Stimulated activated CD4-positive, alpha-beta T cell treated with anti-CD3 and anti-CD28 coated beads, Interleukin-1b, Interleukin-23, amount 100 ng/mL, for 48 hours (primary cell): ENCODE data around the gene PAK1.
"Not testable (repeated sequence)": the region's sequence is repeated elsewhere in the genome, so short reads cannot be mapped to it uniquely, and the experiment has no call there.

ENCODE experiments used
- DNase-seq: peaks from one replicate; pipeline ENCODE4 v3.0.0-alpha.2; 2020

Gene PAK1

DNA sequence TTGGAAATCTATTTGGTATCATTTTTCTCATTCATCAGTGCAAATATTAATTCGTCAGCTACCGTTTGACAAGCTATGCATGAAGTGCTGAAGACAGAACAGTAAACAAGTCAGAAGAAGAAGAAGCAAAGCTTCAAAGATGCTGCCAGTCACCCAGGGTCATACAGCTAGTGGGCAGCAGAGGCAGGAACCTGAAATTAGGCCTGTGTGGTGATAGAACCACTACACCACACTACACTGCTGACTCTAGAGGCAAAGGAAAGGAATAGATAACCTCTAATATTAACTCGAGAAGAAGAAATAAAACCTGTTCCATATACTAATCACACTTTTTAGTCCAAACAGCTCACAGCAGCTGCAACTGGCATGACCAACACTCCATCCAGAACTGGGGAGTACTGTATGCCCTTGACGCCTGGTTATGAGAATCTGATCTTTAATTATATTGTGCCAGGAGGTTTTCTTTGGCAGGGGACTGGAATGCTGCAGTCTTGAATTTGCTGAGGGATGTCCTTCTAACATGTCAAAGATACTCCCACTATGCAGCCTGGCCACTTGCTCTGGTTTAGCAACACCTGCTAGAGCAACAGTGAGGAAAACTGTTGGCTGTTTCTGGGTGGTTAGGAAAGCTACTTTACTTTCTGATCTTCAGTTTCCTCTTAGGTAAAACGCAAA is 73.0 kb downstream of the PAK1 start:
- DNase-seq, result no peak

DNA sequence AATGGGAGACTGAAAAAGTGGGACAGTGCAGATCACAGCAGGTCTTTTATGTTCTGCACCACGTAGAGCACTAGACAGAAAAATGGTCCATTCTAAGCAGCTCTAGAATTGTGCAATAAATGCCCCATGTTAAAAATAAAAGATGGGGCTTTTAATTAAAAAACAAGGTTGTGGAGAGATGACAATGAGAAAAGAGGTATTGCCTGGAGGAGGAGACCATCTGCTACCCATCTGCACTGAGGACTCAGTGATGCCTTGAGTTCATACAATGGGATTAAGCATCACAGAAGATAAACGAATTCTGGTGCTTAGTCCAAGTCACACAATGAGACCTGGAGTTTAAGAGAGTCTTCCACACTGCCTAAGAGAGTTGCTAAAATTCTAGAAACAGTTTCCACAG is 73.6 kb downstream of the PAK1 start:
- DNase-seq, result no peak

DNA sequence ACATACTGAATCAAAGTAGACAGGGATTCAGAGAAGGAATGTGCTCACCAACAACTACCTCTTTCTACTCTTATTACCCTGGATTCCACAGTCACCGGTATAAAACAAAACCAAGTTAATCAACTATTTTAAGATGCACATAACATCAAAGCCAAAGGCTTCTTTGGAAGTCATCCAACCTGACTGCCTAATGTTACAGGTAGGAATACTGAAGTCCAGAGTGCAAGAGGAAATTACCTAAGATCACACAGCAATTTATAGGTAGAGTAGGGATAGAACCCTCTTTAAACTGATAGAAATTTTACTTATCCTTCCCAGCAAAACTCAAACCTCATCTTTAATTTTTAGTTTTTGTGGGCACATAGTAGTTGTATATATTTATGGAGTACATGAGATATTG is 76.3 kb downstream of the PAK1 start:
- no peak for DNase-seq

DNA sequence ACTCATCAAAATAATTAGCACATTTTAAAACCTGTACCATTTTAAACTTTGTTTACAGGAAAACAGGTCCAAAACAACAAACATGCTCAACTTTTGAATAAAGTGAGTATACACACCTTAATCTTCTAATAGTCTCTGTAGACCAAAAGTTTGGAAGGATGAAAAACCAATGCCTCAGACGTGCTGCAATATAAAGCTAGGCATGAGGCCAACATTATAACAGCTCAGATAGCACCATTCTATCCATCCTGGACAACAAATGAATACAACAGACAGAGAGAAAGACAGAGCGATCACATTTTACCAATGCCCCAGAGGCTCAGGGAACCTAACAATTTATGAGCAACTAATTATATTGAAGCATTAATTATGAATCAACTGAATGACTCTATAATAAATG is 77.0 kb downstream of the PAK1 start:
- DNase-seq, result no peak

DNA sequence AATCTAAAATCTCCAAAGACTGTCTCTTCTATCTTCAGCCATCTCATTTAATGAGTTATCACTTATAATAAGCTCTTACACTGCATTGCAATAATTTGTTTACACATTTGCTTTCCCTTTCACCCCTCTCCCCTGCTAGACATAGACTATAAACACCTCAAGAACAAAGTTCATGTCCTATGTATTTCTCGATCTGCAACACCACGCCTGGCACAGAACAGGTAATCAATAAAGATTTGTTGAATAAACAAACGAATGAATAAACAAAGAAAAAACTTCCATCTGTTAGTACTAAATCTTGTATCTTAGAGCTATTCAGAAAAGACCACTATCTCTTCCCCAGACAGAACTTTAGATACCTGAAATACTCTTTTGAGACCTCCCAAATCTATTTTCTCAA is 77.6 kb downstream of the PAK1 start:
- DNase-seq, result no peak

DNA sequence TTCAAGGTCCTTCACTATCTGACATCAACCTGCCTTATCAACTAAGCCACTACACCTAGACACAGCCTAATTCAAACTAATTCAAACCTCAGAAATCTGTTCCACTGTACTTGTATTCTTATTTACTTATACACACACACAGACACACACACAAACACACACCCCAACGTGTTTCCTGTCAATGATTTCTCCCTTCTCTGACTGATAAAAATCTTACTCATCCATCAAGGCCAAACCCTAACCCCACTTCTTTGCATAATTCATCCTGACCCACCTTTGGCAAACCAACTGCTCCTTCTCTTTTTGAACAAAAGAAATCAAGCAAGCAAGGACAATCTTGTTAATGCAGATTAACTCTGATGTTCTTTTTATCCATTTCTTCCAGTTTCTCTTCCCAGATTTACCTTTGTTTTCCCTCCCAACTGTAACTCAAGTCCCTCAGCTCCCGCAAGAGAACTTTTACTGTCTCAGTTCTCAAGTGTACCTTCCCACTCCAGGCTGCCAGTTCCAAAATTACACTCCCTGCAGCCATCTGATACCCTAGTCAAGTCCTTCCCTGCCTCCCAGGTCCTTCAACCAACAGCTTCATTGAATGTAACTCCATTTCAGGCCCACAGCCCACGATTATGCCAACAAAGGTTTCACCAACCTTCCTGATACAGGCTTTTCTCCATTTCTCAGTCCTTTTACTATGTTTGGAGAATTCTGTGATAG is 78.3 kb downstream of the PAK1 start:
- DNase-seq, result no peak

DNA sequence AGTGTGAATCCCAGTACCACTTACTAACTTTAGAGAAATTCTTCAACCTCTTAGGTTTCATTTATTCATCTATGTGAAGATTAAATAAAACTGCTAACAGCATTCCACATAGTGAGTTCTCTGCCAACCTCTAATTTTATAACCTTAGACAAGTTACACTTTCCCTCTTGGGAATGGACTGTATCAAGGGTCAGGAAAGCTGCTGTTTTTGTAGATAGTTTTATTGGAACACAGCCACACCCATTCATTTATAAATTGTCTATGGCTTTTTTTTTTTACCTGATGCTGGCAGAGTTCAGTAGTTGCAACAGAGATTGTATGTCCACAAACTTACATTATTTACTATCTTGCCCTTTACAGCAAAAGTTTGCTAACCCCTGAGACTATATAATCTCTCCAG is 81.1 kb downstream of the PAK1 start:
- no peak for DNase-seq

DNA sequence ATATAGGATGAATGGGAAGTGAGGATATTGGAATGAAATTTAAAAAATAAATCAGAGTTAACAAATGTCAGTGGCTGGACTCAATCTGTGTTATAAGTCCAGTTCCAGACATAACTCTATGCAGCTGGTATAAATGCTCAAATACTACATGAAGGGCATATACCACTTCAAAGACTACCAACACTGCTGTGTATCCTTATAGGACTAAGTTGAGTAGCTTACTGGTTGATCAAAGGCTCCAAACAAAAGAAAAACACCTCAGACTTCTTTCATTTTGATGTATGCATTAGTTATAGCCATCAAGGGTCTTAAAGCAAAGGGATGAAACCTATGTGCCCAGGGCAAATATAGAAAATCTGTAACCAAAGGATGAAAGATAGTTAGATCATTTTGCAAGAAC is 86.2 kb downstream of the PAK1 start:
- DNase-seq, result no peak

DNA sequence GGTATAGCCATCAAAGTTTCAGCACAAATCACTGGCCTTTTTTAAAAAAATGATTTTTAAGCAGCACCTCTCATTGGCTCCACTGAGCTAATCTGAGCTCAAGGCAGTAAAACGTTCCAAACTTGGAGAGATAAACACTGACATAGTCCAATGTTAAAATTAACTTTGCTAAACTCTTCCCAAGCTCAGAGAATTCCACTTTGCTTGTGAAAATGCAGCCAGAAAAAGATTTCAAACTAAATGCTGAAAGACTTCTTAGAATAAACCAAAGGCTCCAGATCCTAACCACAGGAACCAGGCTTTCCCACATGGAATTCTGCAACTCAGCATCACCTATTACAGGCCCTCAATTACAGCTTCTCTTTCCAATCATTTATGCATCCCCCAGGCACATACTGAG is 87.7 kb downstream of the PAK1 start:
- no peak for DNase-seq

DNA sequence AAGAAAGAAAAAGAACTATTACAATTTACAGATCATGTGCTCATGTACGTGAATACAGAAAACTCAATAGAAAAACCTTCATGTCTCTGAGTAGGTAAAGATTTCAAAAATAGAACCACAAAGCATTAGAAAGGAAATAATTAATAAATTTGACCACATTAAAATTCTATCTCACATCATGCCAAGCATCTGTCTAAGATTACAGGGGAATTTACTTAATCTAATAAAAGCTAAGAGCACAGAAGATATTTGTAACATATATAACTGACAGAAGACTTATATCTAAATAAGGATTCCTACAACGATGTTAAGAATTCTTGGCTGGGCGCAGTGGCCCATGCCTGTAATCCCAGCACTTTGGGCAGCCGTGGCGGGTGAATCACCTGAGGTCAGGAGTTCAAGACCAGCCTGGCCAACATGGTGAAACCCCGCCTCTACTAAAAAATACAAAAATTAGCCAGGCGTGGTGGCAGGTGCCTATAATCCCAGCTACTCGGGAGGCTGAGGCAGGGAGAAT is 88.6 kb downstream of the PAK1 start:
- not testable (repeated sequence) for DNase-seq

DNA sequence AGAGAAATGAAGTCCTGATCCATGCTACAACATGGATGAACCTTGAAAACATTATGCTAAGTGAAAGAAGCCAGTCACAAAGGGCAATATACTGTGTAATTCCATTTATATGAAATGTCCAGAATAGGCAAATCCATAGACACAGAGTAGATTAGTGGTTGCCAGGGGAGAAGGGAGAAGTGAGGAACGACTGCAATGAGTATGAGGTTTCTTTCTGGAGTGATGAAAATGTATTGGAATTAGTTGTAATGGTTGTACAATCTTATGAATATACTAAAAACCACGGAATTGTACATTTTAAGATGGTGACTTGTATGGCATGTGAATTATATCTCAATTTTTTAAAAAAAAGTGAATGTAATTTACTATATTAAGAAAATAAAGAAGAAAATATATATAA is 89.3 kb downstream of the PAK1 start:
- DNase-seq, result no peak

DNA sequence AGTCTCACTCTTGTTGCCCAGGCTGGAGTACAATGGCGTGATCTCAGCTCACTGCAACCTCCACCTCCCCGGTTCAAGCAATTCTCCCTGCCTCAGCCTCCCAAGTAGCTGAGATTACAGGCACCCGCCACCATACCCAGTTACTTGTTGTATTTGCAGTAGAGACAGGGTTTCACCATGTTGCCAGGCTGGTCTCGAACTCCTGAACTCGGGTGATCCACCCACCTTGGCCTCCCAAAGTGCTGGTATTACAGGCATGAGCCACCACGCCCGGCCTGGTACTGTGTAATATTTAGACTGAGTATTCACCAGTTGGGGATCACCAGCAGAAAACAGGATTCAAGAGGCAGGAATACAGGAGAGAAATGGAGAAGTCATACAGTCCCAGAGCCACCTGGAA is 90.5 kb downstream of the PAK1 start:
- not testable (repeated sequence) for DNase-seq

DNA sequence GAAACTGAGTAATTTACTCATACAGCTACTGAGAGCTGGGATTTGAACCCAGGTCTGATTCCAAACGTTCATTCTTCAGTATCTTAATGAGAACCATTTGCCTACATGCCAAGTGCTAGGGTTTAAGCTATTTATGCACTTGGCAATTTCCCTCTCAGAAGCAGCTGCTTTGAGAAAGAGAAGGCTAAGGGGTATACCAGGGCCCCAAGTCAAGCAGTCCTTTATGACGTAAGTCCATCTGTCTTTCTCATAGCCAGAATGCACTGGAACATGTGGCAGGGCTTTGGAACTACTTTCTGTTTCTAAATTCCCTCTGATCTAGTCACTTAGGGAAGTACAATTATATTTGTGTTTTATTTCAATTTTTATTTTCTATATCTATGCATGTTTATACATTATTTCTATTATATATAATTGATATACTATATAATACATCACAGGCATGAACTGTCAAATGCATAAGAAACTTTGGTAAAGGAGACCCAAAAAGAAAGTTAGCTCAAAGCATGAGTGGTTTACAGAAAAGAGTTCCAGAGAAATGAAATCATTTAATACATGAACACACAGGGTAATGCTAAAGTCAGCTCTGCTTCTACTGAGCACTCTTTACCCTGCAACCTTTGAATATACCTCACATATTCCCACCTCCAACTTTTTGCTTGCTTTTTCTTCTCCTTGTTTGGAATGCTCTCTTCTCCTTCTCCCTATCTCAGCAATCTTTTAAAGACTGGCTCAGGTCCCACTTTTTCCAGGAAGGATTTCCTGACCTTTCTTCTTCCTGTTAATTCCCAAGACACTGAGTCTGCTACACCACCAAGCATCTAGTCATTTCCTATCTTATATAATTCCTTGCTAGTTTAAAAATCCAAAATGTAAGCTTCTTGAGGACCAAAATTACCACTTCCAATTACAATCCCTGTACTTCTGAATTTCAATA is 91.9 kb downstream of the PAK1 start:
- DNase-seq, result no peak

DNA sequence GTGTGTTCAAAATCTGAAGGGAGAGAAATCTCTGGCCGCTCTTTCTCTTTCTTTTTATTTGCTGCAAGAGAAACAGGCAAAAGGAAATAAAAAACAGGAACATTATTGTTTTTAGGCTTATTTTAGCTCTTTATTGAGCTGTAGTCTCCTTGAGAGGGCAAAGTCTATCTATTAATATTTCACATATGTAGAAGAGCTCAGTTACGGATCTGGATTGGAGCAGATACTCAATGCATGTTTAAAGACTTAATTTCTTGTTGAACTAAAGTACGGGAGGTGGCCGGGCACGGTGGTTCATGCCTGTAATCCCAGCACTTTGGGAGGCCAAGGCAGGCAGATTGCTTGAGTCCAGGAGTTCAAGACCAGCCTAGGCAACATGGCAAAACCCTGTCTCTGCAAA is 94.0 kb downstream of the PAK1 start:
- DNase-seq, result no peak

DNA sequence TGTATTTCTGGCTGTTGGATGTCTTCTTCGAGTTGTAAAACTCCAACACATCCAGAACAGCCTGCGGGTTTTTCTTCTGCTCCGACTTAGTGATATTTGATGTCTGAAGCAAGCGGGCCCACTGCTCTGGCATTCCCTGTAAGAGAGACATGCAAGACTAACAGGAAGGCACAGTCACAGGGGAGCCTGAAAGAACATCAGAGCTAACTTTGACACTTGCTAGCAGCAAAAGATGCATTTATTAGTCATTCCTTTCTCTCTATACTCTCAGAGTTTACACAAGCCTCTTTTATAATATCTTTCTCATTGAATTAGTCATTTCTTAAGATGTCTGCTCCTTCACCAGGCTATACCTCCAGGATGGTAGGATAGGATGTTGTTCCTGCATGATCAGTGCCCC is 94.6 kb downstream of the PAK1 start:
- no peak for DNase-seq

DNA sequence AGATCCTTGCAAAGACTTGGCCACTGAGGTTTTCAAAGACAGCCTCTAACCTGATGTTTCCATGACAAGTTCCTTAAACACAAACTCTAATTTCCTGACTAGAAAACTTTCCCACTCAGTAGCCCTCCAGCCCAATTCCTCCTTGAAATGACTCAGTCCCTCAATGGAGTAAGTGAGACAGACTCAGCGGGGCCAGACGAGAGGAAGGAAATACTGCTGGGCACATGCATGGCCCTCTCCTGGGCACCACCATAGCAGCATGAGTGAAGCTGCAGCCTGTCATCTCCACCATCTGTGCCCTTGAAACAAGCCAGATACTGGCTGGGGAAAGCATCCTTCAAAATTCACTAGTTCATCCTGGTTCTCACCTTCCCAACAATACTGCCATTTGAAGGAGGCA is 96.2 kb downstream of the PAK1 start:
- no peak for DNase-seq

DNA sequence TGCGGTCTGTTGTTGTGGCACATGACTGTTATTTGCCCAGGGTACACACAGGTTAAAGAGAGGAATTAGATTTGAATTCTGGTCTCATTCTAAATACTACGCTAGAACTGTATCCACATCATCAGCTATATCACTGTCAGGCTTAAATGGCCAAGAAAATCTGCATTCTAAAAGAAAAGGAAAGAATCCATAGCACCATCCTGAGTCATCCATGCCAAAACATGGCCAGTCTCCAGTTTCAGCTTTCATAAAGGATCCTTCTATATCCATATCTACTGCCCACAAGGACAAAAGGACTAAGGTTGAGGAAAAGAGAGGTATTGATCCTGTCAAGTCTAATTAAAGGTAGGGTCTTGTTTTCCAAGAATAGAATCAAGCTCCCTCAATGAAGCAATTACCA is 98.8 kb downstream of the PAK1 start:
- DNase-seq, result no peak

DNA sequence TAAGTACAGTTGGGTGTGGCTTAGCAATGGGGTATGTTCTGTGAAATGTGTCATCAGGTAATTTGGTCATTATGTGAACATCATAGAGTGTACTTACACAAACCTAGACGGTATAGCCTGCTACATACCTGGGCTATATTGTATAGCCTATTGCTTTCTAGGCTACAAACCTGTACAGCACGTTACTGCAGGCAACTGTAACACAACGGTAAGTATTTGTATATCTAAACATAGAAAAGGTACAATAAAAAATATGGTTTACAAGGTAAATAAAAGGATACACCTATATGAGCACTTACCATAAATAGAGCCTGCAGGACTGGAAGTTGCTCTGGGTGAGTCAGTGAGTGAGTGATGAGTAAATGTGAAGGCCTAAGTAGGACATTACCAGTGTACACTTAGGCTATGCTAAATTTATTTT is 99.3 kb downstream of the PAK1 start:
- no peak for DNase-seq

DNA sequence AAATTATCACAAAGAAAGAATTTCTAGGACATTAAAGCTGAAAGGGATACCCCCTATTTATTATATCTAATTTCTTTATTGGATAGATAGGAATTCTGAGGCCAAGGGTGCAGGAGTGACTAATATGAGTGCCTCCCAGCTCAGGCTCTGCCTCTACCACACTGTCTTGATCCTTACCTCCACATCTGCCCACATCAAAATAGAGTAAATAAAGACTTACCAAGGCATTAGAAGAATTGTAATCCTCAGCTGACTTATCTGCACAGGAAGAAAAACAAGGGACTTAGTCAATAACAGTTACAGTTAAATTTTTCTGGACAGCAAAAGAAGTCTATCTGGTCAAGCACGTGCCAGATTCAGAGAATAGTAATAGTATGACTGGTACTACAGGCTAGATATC is 99.8 kb downstream of the PAK1 start:
- no peak for DNase-seq

DNA sequence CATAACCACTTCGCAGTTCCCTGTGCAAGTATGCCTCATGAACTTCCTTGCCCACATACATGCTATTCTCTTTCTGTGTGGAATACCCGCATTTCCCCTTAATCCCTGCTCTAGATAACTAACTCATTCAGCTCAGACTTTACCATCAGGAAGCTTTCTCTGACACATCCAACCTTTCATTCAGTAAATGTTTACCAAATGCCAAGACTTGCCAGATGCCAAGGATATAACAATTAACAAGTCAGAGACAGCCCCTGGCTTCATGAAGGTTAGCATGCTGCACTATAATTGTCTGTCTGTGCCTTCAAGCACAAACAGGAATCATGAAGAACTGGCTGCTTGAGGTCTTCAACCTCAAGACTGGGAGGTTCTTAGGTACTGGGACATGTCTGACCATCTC is 101.2 kb downstream of the PAK1 start:
- DNase-seq, result no peak

DNA sequence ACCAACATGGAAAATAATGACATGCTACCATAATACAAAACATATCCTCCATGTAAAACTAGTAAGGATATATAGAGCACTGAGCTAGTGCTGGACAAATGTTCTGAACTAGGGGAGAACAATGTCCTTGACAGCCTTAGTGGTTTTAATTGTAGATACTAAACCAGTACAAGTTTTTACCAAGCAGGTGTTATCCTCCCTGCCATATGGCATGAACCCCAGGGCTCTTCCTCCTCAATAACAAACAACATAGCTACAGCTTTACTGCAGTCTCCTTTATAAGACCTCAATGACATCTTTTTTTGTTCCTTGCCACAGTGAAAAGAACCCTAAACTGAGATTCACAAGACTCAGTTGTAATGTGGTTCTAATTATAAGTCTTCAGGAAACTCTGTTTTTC is 102.2 kb downstream of the PAK1 start:
- no peak for DNase-seq

DNA sequence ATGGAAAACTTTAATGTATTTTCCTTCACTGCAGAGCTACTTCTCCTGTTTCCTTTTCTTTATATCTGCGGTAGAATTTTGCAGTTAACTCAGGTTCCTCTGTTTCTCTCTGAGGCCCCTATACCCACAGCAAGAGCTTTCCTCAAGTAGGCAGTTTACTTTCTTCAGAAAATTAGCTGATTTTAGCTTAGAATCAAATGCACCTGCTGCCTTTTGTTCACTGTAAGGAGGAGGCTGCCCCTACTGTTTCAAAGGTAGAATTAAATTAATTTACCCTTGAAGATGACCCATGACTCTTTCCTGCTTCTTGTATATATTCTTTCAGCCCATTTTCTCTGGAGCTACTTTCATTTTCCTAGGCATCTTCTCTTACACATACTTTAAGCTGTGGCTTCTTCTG is 103.7 kb downstream of the PAK1 start:
- DNase-seq, result no peak

DNA sequence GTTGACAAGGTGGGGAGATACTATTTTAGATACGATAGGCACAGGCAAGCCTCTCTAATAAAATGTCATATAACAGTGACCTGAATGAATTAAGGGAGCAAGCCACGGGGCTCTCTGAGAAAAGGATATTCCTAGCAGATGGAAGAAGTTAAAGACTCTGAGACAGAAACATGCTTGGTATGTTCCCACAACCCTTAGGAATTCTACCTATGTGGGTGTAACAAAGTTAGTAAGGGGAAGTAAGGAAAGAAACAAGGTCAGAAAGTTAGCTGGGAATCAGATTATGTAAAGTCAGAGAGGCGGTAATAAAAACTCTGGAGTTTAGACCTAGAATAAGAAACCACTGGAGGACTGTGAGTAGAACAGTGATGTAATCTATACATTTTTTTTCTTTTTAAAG is 112.7 kb downstream of the PAK1 start:
- no peak for DNase-seq

DNA sequence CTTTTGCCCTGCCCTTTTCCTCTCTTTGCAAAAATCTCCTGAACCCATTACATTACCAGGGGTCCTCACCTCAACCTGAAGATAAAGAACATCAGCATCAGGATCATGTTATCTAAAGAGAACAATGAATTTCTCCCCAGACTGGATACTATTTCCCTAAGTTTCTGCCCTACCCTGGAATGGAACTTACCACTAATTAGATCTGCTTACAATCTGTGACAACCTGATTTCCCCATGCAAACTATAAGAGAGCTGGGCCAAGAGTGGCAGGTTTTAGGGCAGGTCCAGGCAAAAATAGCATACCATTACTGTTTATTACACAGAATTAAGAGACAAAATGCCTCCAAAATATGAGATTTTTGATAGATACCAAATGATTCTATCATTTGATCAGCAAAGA is 114.4 kb downstream of the PAK1 start:
- no peak for DNase-seq
